ENCODE measurements around the gene IFI35. TPM values are rescaled to one million over a fixed set of nuclear protein-coding genes. Genes with fewer than 3 reads are reported as not detected.

Gene IFI35
- total and polyA plus RNA-seq, 9 of the 15 experiments (the other 6 are each of a cell fraction or from before 2014, with no cell fraction given), result 4.4 to 13.1 (median 10.2) TPM

GRCh38 chr17:42980274-42980765 lies 26.3 kb upstream of the IFI35 start, which contains the start of gene RUNDC1 (continued):
- TF ChIP-seq NR2F6 (CRISPR knock-in tag; IDR thresholded peaks at IDR 0.05) (no peak), RAD51 (IDR thresholded peaks at IDR 0.05; ENCODE audit: borderline replicate concordance, low read depth) (no peak), EGR1 (conservative IDR thresholded peaks at IDR 0.05) (peak; percentile 11; the same call in 1 of the 2 replicates), ZNF175 (CRISPR knock-in tag; IDR thresholded peaks at IDR 0.05; ENCODE audit: low read depth) (no peak), TRIM28 (IDR thresholded peaks at IDR 0.05) (no peak), CLOCK (CRISPR knock-in tag; IDR thresholded peaks at IDR 0.05; ENCODE audit: borderline replicate concordance) (no peak), ZNF511 (CRISPR knock-in tag; IDR thresholded peaks at IDR 0.05) (no peak), MTA2 (IDR thresholded peaks at IDR 0.05; ENCODE audit: low read depth) (no peak), NFIC (IDR thresholded peaks at IDR 0.05) (no peak), MTA1 (IDR thresholded peaks at IDR 0.05; ENCODE audit: borderline replicate concordance) (no peak), SIRT6 (IDR thresholded peaks at IDR 0.05; ENCODE audit: low read depth, low read length) (no peak), KLF6 (CRISPR knock-in tag; IDR thresholded peaks at IDR 0.05; ENCODE audit: borderline replicate concordance) (no peak), DMBX1 (CRISPR knock-in tag; IDR thresholded peaks at IDR 0.05; ENCODE audit: borderline replicate concordance) (no peak), IRF2 (CRISPR knock-in tag; IDR thresholded peaks at IDR 0.05) (no peak), SRSF3 (IDR thresholded peaks at IDR 0.05; ENCODE audit: insufficient read depth, low read length) (no peak), TCF15 (CRISPR knock-in tag; IDR thresholded peaks at IDR 0.05) (no peak), ZNF76 (CRISPR knock-in tag; IDR thresholded peaks at IDR 0.05; ENCODE audit: borderline replicate concordance) (no peak; the same call in 1 of the 2 replicates), ETS1 (conservative IDR thresholded peaks at IDR 0.05; ENCODE audit: control insufficient read depth, low read depth, low read length) (no peak; the same call in 1 of the 2 replicates), ZNF121 (CRISPR knock-in tag; conservative IDR thresholded peaks at IDR 0.05) (no peak), PHB2 (IDR thresholded peaks at IDR 0.05; ENCODE audit: low read depth) (no peak), RNF2 (IDR thresholded peaks at IDR 0.05) (0 out of 2 replicates have a peak, but pooled peaks have one; percentile 12), TAF1 (IDR thresholded peaks at IDR 0.05; ENCODE audit: control insufficient read depth, extremely low read depth, insufficient read depth, low read length, severe bottlenecking) (peak; percentile 38), HMGN3 (IDR thresholded peaks at IDR 0.05; ENCODE audit: borderline replicate concordance, extremely low read depth, insufficient read length, low read depth, low read length) (peak; percentile 42), ZFPM2 (CRISPR knock-in tag; IDR thresholded peaks at IDR 0.05) (no peak), U2AF2 (optimal IDR thresholded peaks at IDR 0.05; ENCODE audit: low read depth, low read length) (no peak)
